GM19468 (cell line): Measurements from ENCODE around the gene HLA-DOB.
"Not testable (repeated sequence)": the region's sequence is repeated elsewhere in the genome, so short reads cannot be mapped to it uniquely, and the experiment has no call there.

Experiments
- ATAC-seq: cut with Tn5 transposase; IDR thresholded peaks from one replicate; pipeline ENCODE4 v1.9.1; 2021; ENCODE audit warnings: mild to moderate bottlenecking, moderate library complexity, moderate number of reproducible peaks; ENCODE audit not compliant: unreplicated experiment; ENCODE audit errors: extremely low read depth

Gene HLA-DOB

DNA sequence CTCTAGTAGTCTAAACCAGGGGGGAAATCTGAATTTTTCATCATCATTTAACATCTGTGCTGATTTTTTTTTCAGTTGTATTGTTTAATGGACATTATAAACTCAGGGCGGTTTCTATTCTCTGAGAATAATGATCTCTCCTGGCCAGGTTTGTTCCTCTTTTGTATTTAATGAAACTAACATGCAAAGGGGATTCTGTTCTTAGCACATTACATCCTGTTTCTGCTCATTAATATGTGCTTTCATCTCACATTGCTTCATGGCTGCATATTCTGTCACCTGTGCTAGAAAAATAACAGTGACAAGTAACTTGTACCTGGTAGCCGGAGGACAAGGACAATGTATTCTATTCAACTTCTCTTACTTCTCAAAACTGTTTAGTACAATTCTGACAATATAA is 806 bp downstream of the HLA-DOB start:
- no peak for ATAC-seq

DNA sequence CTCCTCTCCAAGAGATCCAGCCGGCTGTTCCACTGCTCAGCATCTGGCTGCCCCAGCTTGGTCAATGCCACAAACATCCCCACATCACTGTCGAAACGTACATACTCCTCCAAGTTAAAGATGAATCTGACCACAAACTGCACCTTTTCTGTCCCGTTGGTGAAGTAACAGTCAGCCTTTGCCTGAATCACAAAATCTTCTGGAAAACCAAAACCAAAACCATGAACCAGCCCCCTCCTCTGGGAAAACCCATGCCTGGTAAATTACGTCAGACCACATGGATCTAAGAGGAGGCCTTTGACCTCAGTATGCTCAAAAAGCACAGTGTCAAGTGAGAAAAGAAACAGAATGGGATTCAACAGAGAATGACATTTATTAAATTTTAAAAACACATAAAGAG is 1.7 kb downstream of the HLA-DOB start:
- no peak for ATAC-seq

DNA sequence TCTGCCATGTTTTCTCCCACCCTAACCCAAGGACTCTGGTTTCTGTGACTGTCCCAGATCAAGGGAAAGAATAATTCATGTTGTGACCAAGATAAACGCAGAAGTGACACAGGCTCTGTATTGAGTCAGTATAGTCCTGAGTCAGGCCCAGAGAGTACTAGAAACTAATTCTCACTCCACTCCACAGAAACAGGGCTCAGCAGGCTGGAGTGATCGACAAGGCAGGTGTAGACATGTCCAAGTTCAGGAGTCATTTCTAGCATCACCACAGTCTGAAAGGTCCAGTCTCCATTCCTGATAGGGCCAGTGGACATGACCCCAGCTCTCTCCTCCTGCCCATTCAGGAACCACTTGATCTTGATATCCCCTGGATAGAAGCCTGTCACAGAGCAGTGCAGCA is 2.7 kb downstream of the HLA-DOB start:
- ATAC-seq, result no peak

DNA sequence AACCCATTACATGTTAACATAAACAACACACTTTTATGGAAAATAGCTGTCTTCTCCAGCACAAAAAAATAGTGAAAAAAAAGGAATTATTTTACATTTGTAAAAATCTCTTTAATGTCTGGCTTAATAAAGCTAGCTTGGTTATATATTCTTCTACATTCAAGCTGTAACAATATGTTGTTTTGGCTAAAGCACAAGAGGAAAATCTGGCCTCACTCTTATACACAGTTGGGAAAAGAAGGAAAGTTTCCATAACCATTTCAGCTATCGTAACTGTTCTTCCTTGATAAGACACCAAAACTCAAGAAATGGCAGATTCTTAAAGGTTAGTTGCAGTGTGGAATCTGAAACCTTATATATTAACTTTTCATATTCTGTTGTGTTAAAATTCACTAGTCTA is 7.6 kb downstream of the HLA-DOB start:
- ATAC-seq, result no peak

DNA sequence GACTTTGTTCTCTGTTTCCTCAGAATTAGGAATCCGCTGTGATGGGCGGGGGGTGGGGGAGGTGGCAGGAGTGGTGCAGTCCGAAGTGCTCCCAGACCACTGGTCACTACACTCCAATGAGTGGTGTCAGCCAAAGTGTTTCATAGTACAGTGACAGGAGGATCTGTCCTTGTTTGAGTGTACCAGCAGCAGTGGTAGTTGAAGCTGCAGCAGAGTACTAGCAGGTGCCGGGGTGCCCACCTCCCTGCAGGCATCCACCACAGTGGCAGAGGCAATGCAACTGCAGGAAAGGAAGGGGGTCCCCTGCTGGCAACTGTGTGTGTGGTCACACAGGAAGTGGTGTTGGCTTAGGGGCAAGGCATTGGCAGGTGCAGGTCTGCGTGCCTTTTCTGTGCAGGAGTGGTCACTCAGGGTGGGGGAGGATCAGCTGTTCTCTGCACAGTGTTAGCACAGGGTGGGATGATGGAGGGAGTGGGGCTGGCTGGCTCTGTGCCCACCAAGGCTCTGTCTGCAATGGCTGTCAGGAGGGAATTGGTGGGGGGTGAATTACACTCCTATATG is 9.7 kb downstream of the HLA-DOB start:
- ATAC-seq, result no peak

DNA sequence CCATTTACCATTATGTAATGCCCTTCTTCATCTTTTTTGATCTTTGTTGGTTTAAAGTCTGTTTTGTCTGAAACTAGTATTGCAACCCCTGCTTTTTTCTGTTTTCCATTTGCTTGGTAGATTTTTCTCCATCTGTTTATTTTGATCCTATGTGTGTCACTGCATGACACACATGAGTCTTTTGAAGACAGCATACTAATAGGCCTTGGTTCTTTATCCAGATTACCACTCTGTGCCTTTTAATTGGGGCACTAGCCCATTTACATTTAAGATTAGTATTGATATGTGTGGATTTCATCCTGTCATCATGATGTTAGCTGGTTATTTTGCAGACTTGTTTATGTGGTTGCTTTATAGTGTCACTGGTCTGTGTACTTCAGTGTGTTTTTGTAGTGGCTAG is 11.4 kb downstream of the HLA-DOB start:
- ATAC-seq, result not testable (repeated sequence)

DNA sequence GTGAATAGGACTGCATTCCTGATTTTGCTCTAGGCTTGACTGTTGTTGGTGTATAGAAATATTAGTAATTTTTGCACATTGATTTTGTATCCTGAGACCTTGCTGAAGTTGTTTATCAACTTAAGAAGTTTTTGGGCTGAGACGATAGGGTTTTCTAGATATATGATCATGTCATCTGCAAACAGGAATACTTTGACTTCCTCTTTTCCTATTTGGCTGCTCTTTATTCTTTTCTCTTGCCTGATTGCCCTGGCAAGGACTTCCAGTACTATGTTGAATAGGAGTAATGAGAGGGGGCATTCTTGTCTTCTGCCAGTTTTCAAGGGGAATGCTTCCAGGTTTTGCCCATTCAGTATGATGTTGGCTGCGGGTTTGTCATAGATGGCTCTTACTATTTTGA is 13.4 kb downstream of the HLA-DOB start:
- no peak for ATAC-seq

DNA sequence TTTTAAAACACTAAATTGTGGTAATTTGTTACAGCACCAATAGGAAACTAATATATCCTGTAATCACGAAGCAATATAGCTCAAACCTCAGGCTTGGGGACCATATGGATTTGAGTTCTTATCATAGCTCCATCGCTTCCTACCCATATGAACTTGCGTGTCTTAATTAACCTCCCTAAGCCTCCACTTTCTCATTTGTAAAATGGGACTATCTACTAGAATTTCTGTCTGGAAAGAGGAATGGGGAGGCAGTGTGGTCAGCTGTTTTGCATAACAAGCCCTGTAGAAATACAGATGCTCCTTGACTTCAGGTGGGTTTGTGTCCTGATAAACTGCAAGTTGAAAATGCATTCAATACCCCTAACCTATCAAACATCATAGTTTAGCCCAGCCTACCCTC is 17.1 kb downstream of the HLA-DOB start:
- ATAC-seq, result no peak

DNA sequence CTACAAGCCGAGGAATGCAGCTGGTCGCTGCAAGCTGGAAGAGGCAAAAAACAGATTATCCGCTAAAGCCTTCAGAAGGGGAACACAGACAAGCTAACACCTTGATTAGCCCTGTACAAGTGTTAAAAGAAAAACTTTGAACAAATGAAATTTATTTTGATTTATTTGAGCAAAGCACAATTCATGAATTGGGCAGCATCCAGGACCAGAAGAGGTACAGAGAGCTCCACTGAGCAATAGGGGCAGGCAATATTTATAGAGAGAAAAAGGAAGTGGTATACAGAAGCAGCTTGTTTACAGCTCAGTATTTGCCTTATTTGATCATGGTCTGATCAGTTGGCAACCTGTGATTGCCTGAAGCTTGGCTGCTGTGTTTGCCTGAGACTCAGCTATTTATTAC is 17.6 kb downstream of the HLA-DOB start:
- no peak for ATAC-seq

DNA sequence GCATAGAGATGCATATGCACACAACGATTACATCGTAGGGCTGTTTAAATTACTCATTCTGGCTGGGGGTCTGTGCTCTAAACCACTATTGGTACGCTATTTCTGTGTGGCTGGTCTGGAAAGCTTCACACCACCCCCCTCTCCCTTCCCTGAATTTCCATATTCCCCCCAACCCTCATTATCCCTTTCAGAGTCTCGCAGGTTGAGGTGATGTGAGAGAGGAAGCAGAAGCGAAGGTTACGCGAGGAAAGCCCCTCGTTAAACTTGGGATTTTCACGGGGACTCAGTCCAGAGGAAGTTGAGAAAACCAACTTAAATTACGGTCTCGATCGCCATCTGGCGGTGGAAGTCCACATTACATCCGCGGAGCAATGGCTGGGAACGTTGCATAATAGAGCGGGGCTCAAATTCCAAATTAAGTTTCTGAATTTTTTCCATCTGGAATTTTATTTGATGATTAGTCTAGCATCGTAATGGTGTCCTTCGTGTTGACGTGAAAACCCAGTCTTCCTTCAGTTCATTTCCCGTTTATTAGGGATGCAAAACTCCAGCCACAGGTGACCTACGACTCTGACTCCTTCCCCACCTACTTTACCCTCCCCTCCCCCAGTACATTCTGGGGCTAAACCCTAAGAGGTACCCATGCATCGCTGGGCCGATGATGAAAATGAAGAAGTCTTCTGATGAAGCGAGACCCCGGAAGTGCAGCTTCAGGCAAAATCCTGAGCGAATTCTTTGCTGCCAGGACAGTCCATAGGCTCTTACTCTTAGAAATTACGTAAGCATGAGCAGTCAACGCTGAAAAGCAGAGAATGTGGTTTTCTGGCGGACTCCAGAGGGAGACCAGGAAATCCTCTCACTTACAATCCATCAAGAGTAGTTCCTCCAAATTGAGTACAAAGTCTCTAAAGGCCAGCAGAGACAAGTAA is 19.7 kb downstream of the HLA-DOB start:
- no peak for ATAC-seq

DNA sequence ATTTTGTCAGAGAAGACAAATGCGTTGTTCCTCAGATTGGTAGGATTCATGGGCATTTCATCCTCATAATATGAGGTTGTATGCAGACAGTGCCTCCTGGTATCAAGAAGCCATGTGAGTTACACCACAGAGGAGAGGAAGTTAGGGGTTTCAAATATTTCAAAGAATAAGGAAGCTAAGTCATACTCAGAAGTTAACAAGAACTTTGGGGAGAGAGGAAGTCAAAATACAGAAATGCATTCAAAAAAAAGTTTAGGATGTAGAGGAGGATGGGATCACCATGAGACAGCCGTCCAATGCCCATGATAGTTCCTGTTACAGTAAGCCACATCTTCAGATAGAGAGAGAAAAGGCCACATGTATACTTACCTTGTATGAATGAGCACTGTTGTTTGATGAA is 22.3 kb downstream of the HLA-DOB start:
- ATAC-seq, result no peak

DNA sequence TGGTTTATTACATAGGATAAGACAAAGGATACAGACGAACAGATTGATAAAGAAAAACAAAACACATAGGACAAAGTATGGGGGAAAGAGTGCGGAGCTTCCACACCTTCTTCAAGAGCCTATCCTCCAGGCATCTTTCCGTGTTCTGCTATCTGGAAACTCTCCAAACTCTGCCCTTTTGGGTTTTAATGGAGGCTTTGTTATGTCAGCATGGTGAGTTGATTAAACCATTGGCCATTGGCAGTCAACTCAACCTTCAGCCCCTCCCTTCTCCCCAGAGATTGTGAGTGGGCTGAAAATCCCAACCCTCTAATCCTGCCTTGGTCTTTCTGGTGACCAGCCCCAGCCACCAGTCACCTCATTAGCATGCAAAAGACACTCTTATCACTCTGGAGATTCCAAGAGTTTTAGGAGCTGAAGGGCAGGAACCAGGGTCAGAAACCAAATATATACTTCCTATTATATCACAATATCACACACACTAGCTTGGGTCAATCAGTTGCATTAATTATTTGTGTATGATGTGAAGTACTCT is 23.8 kb downstream of the HLA-DOB start:
- no peak for ATAC-seq

DNA sequence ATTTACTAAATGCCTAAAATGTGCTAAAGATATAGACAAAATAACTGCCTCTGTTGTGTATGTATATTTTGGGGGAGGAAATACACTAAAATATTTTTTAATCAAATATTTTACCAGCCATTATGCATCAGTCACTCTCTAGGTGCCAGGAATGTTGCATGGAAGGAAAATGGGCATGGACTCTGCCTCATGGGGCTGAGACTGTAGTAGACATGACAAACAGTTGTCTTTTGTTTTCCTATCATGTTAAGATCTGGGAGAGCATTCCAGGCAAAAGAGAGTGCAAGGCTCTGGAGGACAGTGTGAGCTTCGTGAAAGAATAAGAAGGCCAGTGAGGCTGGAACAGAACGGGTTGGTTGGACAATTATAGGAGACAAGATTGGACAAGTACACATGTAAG is 26.5 kb downstream of the HLA-DOB start:
- no peak for ATAC-seq

DNA sequence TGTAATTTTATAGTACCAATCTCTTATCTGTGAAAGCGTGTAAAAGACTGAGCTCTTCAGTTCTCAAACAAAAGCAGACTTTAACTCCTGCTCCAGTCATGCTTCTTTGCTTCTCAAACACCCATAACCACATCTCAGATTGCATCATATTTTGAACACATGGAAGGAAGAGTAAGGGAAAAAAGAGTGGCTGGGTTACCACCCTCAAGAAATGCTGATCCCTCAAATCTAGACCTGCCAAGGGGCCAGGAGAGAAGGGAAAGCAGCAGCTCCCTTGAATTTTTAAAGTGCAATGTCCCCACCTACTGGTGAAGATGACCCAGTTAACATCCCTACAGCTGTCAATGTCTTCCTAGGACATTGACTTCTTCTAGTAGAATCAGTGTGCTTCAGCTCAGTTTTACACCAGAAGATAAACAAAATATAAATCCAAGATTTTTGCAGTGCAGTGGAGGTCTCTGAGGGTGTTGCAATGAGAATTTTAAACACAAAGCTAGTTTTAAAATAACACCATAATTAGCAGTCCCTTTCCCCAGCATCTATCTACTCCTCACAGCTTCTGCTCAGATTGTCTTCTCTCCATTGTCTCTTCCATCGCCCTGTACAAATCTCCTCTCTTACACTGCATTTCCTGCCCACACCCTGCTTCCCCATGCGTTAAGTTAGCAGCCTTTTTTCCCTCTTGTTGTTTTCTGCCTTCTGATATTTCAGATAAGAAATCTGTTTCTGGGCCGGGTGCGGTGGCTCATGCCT is 30.8 kb downstream of the HLA-DOB start:
- no peak for ATAC-seq

DNA sequence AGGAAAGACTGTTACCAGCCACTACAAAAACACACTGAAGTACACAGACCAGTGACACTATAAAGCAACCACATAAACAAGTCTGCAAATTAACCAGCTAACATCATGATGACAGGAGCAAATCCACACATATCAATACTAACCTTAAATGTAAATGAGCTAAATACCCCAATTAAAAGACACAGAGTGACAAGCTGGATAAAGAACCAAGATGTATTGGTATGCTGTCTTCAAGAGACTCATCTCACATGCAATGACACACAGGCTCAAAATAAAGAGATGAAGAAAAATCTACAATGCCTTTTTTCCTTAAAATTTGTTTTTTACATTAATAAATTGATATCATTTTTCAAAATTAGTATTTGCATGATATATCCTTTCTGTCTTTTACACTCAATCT is 33.9 kb downstream of the HLA-DOB start:
- ATAC-seq, result not testable (repeated sequence)

DNA sequence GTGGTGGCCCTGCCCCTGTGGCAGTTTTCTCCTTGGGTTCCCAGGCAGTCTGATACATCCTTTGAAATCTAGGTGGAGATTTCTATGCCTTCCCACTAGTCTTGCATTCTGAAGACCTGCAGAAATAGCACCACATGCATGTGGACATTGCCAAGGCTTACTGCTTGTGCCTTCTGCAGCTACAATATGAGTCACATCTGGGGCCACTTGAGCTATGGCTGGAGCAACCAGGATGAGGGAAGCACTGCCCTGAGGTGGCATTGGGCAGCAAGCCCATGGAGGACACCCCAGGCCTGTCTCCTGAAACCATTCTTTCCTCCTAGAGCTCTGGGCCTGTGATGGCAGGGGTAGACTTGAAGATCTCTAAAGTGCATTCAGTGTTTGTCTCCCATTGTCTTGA is 37.8 kb downstream of the HLA-DOB start:
- no peak for ATAC-seq

DNA sequence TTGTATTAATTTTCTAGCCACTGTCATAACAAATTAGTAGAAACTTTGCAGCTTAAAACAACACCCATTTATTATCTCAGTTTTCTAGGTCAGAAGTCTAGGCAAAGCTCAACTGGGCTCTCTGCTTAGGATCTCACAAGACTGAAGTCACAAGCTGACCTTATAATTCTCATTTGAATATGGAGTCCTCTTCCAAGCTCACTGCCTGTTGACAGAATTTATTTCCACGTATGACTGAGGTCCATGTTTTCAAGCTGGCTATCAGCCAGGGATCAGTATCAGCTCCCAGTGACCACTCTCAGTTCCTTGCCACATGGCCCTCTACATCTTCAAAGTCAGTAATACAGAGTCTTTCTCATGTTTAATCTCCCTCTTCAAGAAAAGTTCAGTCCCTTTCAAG is 41.7 kb downstream of the HLA-DOB start:
- ATAC-seq, result no peak

DNA sequence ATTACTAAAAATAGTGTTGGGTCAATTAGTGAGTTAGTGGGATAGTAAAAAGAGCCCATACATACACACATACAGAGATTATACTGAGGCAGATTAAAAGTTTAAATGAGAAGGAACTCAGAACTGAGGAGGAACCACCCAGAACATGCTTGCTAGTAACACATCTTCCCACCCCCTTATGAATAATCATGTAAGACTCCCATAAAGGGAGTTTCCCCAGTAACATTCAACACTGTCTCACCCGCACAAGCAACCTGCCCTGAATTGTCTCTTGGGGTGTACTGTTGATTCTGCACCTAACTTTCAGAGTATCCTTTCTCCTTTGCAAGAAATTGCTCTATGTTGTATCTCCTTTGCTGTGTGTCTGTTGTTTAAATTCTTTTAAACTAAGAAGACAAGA is 42.4 kb downstream of the HLA-DOB start:
- no peak for ATAC-seq

DNA sequence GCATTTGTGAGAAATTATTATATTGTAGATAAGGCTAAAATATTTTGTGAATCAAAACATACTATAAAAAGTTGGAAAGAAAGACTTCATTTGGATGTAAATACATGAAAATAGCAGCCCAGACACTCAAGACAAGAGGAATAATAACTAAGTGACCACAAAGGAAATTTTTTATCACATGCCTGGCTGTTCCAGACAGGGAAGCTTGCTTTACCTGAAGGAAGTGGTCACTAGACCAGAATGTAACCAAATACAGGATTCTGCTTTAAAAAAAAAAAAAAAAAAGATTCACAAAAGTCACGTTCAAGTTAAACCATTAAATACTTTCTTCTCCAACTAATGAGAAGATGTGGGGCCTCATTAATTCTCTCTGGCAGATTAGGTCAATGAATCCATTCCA is 44.1 kb downstream of the HLA-DOB start:
- no peak for ATAC-seq

DNA sequence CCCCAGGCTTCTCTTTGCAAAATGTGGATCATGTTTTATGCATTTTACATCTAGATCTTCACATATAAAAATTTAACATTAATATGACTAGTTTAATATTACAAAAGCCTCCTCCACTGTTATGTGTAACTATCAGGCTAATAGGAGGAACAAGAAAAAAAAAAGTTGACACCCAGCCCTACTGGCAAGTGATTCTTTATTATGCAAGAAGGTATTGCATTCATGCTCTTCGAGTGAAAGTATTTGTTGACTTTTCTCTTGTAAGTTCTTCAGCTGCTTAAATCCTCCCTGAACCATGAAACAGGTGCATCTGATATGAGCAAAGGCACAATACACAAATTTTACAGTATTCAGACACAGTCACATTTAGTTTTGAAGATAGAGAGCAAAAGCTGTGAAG is 52.8 kb downstream of the HLA-DOB start:
- no peak for ATAC-seq

DNA sequence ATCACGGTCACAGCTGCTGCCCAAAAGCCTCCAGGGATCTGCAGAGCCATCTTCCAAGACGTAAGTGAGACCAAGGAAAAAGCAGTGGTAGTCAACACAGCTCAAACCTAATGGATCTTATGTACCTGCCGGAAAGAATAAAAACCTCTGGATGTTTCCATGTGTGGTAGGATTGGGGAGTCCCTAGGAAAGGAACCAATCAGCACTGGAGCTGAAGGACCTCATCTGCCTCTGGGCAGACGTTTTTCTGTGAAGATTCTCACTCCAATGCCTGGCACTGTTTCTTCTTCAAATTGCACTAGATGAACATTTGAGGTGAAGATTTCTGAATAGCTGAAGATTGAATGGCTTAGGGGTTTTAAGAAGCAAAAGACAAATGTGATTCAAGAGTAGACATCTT is 53.4 kb downstream of the HLA-DOB start, which contains the start of gene HLA-DQB2:
Gene HLA-DQB2 (minus strand): TSS at position 112 of the 400 bp plus-strand sequence. CDS start 62 bp downstream, at position 50.
- ATAC-seq, result no peak
